Smooth muscle cell (in vitro differentiated cells): ENCODE measurements around the gene WNT3A. TPM values are rescaled to one million over a fixed set of nuclear protein-coding genes. Genes with fewer than 3 reads are reported as not detected.
A peak's percentile ranks its signal among the peaks of the same experiment; 100 is the strongest.

ENCODE experiments used
- DNase-seq: peaks from one replicate; lab custom pipeline; 2025; ENCODE audit not compliant: unreplicated experiment; lab: John Stamatoyannopoulos, UW
- H2AFZ ChIP-seq: fragments of 200-600 bp; sonication (generic); 2 replicates; pipeline ENCODE4 v1.6.0; 2016; ENCODE audit warnings: antibody characterized with exemption, low read depth, mild to moderate bottlenecking
- H3F3A ChIP-seq: fragments of 200-600 bp; sonication (generic); 2 replicates; pipeline ENCODE4 v1.6.0; 2017; ENCODE audit warnings: antibody characterized with exemption, low read depth
- H3K27ac ChIP-seq: fragments of 200-600 bp; sonication (generic); 2 replicates; pipeline ENCODE4 v1.5.1; 2016; ENCODE audit warnings: low read depth, mild to moderate bottlenecking
- H3K27me3 ChIP-seq: fragments of 200-600 bp; sonication (generic); 2 replicates; pipeline ENCODE4 v1.6.1; 2016; ENCODE audit warnings: low read depth, mild to moderate bottlenecking
- H3K36me3 ChIP-seq: fragments of 200-600 bp; sonication (generic); 2 replicates; pipeline ENCODE4 v1.5.1; 2016; ENCODE audit warnings: low read depth
- H3K4me1 ChIP-seq: fragments of 200-600 bp; sonication (generic); 2 replicates; pipeline ENCODE4 v1.5.1; 2016; ENCODE audit warnings: low read depth
- H3K4me2 ChIP-seq: fragments of 200-600 bp; sonication (generic); 2 replicates; pipeline ENCODE4 v1.6.0; 2016; ENCODE audit warnings: mild to moderate bottlenecking
- H3K4me3 ChIP-seq: fragments of 200-600 bp; sonication (generic); 2 replicates; pipeline ENCODE4 v1.5.1; 2016; ENCODE audit warnings: mild to moderate bottlenecking
- H3K79me2 ChIP-seq: fragments of 200-600 bp; sonication (generic); 2 replicates; pipeline ENCODE4 v1.6.0; 2016; ENCODE audit warnings: low read depth, mild to moderate bottlenecking
- H3K9ac ChIP-seq: fragments of 200-600 bp; sonication (generic); 2 replicates; pipeline ENCODE4 v1.6.0; 2016; ENCODE audit warnings: low read depth
- H3K9me3 ChIP-seq: fragments of 200-600 bp; sonication (generic); replicated peaks from 2 replicates; pipeline ENCODE4 v1.5.1; 2016; ENCODE audit warnings: low read depth
- H4K20me1 ChIP-seq: fragments of 200-600 bp; sonication (generic); 2 replicates; pipeline ENCODE4 v1.6.0; 2016; ENCODE audit warnings: low read depth
- CTCF ChIP-seq: fragments of 200-600 bp; sonication (generic); IDR thresholded peaks from 2 replicates; pipeline ENCODE4 v1.5.1; 2017; ENCODE audit warnings: borderline replicate concordance, mild to moderate bottlenecking, antibody characterized with exemption; ENCODE audit not compliant: insufficient read depth, poor library complexity, severe bottlenecking
- WGBS: methylation state at CpG from one replicate; pipeline ENCODE4 v1.1.7; 2016; ENCODE audit warnings: low lambda C conversion rate; 5-methylcytosine and 5-hydroxymethylcytosine counted together
- polyA plus RNA-seq: library from polyadenylated mRNA; unstranded; fragments of >200 nt; fragmentation: Nextera tagmentation; extraction: Ambion mirVana; gene quantifications from 2 replicates; pipeline ENCODE4 v1.2.1, GENCODE V29; 2016
- total RNA-seq: library from RNA; depleted of rRNA; stranded (reverse); fragments of >200 nt; gene quantifications from 2 replicates; pipeline ENCODE4 v1.2.3, GENCODE V29; 2014

WNT3A gene
- total and polyA plus RNA-seq, 2 experiments from 2014 or later: 0.13 TPM; not detected in 1

GRCh38 chr1:228087771-228088251 lies 81.0 kb downstream of the WNT3A start:
- H3F3A ChIP-seq: peaks cover 32% of the 10 kb centered on the region
- H3K79me2 ChIP-seq: peaks cover 100% of the 10 kb centered on the region
- H3K9ac ChIP-seq: peak overlapping the region; percentile 1
- H3K27me3 ChIP-seq: no peaks in the 10 kb centered on the region
- DNase-seq: no peak
- no peak for TF ChIP-seq CTCF
- no peaks in the 10 kb centered on the region for H3K36me3 ChIP-seq
- peak overlapping the region; percentile 88 for H3K4me2 ChIP-seq
- H3K9me3 ChIP-seq: no peaks in the 10 kb centered on the region
- no peak overlapping the region for H3K4me3 ChIP-seq
- H3K27ac ChIP-seq: peak overlapping the region; percentile 96
- H2AFZ ChIP-seq: no peak overlapping the region
- H3K4me1 ChIP-seq: peaks cover 42% of the 10 kb centered on the region
- peaks cover 99% of the 10 kb centered on the region for H4K20me1 ChIP-seq
- WGBS: 51% methylated on average over 7 of the region's 7 CpGs

- Histone ChIP-seq H3F3A (peaks cover 28% of the 10 kb centered on the region), H3K79me2 (peaks cover 100% of the 10 kb centered on the region), H3K9me3 (no peaks in the 10 kb centered on the region), H3K27me3 (no peaks in the 10 kb centered on the region), H4K20me1 (peaks cover 100% of the 10 kb centered on the region), H3K4me2 (peak overlapping the region; percentile 88), H2AFZ (no peak overlapping the region), H3K4me1 (peaks cover 42% of the 10 kb centered on the region), H3K27ac (peak overlapping the region; percentile 96), H3K4me3 (no peak overlapping the region), H3K9ac (no peak overlapping the region), H3K36me3 (no peaks in the 10 kb centered on the region)
- WGBS: 89% methylated on average over 21 of the region's 21 CpGs
- DNase-seq: no peak
- no peak for TF ChIP-seq CTCF
Measured at GRCh38 chr1:228088586-228089498, 82.0 kb downstream of the WNT3A start.

GRCh38 chr1:228089519-228090380 lies 83.0 kb downstream of the WNT3A start:
- 93% methylated on average over 12 of the region's 12 CpGs for WGBS
- Histone ChIP-seq H3K27me3 (no peaks in the 10 kb centered on the region), H3K36me3 (no peaks in the 10 kb centered on the region), H3K4me3 (no peak overlapping the region), H2AFZ (no peak overlapping the region), H3K4me2 (peak overlapping the region; percentile 44), H3K79me2 (peaks cover 100% of the 10 kb centered on the region), H3K9ac (no peak overlapping the region), H3K9me3 (no peaks in the 10 kb centered on the region), H3K4me1 (peaks cover 34% of the 10 kb centered on the region), H4K20me1 (peaks cover 100% of the 10 kb centered on the region), H3F3A (peaks cover 20% of the 10 kb centered on the region), H3K27ac (peak overlapping the region; percentile 96)
- DNase-seq: no peak
- no peak for TF ChIP-seq CTCF
